Measurements from ENCODE around the gene EIF4G3.

DNA sequence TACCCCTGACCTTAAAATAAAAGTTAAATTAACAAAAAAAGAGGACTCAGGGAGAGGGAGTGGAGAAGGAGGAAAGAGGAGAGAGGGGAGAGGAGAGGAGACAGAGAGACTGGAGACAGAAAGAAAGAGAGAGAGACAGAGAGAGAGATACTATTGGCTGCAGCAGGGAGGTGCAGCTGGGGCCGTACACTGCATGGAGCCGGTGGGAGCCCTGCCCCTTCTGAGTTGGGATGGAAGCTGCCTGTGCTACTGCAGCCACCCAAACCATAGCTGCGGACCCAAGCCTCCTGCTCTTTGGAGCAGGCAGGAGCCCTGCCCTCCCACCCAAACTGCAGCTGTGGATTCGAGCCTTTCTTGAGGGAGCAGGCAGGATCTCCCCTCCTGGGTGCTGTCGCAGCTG lies 356.9 kb downstream of the EIF4G3 start:
- TF ChIP-seq, protein P1, sequence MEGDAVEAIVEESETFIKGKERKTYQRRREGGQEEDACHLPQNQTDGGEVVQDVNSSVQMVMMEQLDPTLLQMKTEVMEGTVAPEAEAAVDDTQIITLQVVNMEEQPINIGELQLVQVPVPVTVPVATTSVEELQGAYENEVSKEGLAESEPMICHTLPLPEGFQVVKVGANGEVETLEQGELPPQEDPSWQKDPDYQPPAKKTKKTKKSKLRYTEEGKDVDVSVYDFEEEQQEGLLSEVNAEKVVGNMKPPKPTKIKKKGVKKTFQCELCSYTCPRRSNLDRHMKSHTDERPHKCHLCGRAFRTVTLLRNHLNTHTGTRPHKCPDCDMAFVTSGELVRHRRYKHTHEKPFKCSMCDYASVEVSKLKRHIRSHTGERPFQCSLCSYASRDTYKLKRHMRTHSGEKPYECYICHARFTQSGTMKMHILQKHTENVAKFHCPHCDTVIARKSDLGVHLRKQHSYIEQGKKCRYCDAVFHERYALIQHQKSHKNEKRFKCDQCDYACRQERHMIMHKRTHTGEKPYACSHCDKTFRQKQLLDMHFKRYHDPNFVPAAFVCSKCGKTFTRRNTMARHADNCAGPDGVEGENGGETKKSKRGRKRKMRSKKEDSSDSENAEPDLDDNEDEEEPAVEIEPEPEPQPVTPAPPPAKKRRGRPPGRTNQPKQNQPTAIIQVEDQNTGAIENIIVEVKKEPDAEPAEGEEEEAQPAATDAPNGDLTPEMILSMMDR (optimal IDR thresholded peaks at IDR 0.05 in 1 of 3, IDR thresholded peaks at IDR 0.05 in 1 of 3, conservative IDR thresholded peaks at IDR 0.05 in 1 of 3; ENCODE audit: extremely low read depth in 1 of 3, insufficient read depth in 2 of 3, low read length in 3 of 3): no peak
- no peak for TF ChIP-seq EZH2 (IDR thresholded peaks at IDR 0.05; ENCODE audit: low read length)
